B cell (primary cell): ENCODE data around the gene ADAMTS20. TPM values are rescaled to one million over a fixed set of nuclear protein-coding genes. Genes with fewer than 3 reads are reported as not detected.

Source experiments
- ATAC-seq: fragments of 200-7000 bp; cut with Tn5 transposase; one replicate; pipeline ENCODE4 v1.10.0; 2021; ENCODE audit warnings: low read depth, mild to moderate bottlenecking, moderate number of reproducible peaks, moderate library complexity
- CTCF ChIA-PET: fragments of 350-600 bp; sonication (Branson Sonifier 250); formaldehyde crosslinking; loops from one replicate; lab custom pipeline; 2021; ENCODE audit warnings: antibody characterized with exemption, inconsistent platforms; lab: Charles Lee
- POLR2A ChIA-PET: fragments of 350-600 bp; sonication (Branson Sonifier 250); formaldehyde crosslinking; loops from one replicate; lab custom pipeline; 2021; ENCODE audit warnings: antibody characterized with exemption; lab: Charles Lee
- DNase-seq: peaks from one replicate; pipeline ENCODE4 v3.0.0; 2013
- H2AFZ ChIP-seq: 2 replicates; pipeline ENCODE4 v1.6.1; 2012; ENCODE audit warnings: mild to moderate bottlenecking, low read depth, low read length; ENCODE audit not compliant: insufficient read depth, poor library complexity, severe bottlenecking
- H3K27ac ChIP-seq, 2 donors: 1 replicate in 1 of 2; 2 replicates in 1 of 2; pipeline ENCODE4 v1.5.1; 2012 to 2013; ENCODE audit warnings: low read length in 2 of 2, mild to moderate bottlenecking in 2 of 2, moderate library complexity in 1 of 2
- H3K27me3 ChIP-seq, 4 experiments: fragments of 200-600 bp in 1 of 4; sonication (generic) in 1 of 4; replicated peaks in 1 of 4; 1 replicate in 2 of 4; 2 replicates in 2 of 4; pipeline versions ENCODE4 v1.6.1 to v1.7.0; 2013 to 2016; ENCODE audit warnings: low read length in 3 of 4, mild to moderate bottlenecking in 2 of 4, mixed read lengths in 1 of 4, moderate library complexity in 1 of 4; ENCODE audit not compliant: insufficient read depth in 4 of 4, control insufficient read depth in 3 of 4; ENCODE audit errors: control extremely low read depth in 1 of 4
- H3K36me3 ChIP-seq, 2 experiments: replicated peaks in 1 of 2; 1 replicate in 1 of 2; 2 replicates in 1 of 2; pipeline versions ENCODE4 v1.6.1 to v1.7.1; 2013; ENCODE audit warnings: low read length in 1 of 2; ENCODE audit not compliant: insufficient read depth in 2 of 2, control insufficient read depth in 1 of 2; ENCODE audit errors: control extremely low read depth in 1 of 2, extremely low read depth in 1 of 2
- H3K4me1 ChIP-seq, 2 donors: fragments of 200-600 bp in 1 of 2; sonication (generic) in 1 of 2; 1 replicate in 1 of 2; 2 replicates in 1 of 2; pipeline versions ENCODE4 v1.5.1 to v1.6.1; 2013 to 2017; ENCODE audit warnings: low read length in 2 of 2; ENCODE audit not compliant: control insufficient read depth in 2 of 2, insufficient read depth in 2 of 2
- H3K4me2 ChIP-seq: replicated peaks from 2 replicates; pipeline ENCODE3; 2012; ENCODE audit warnings: mild to moderate bottlenecking, low read depth, low read length; ENCODE audit not compliant: poor library complexity, severe bottlenecking
- H3K4me3 ChIP-seq, 5 experiments: fragments of 200-600 bp in 1 of 5; sonication (generic) in 1 of 5; 1 replicate in 3 of 5; 2 replicates in 2 of 5; pipeline versions ENCODE4 v1.5.1 to v1.7.0; 2011 to 2016; ENCODE audit warnings: low read length in 4 of 5, mild to moderate bottlenecking in 4 of 5, low read depth in 2 of 5, control low read depth in 1 of 5, moderate library complexity in 1 of 5; ENCODE audit not compliant: insufficient read depth in 1 of 5; ENCODE audit errors: control extremely low read depth in 1 of 5, extremely low read depth in 1 of 5
- H3K79me2 ChIP-seq: fragments of 200-600 bp; sonication (generic); one replicate; pipeline ENCODE4 v1.6.0; 2016; ENCODE audit warnings: low read length; ENCODE audit not compliant: control insufficient read depth, insufficient read depth
- H3K9ac ChIP-seq: fragments of 200-600 bp; sonication (generic); 2 replicates; pipeline ENCODE4 v1.6.1; 2017; ENCODE audit warnings: mild to moderate bottlenecking, low read length, moderate library complexity
- H3K9me3 ChIP-seq, 3 donors: one replicate each; pipeline versions ENCODE4 v1.6.1 to v1.7.1; 2013; ENCODE audit warnings: low read length in 2 of 3; ENCODE audit not compliant: control insufficient read depth in 2 of 3, insufficient read depth in 1 of 3; ENCODE audit errors: control extremely low read depth in 1 of 3
- H4K20me1 ChIP-seq: 2 replicates; pipeline ENCODE4 v1.6.0; 2012; ENCODE audit warnings: mild to moderate bottlenecking, low read length; ENCODE audit not compliant: insufficient read depth, control insufficient read depth, poor library complexity, severe bottlenecking
- H3K27ac Mint-ChIP-seq: one replicate; pipeline ENCODE4 v1.8.0; 2021; ENCODE audit warnings: mixed read lengths
- H3K27me3 Mint-ChIP-seq: one replicate; pipeline ENCODE4 v1.8.0; 2021; ENCODE audit warnings: mixed read lengths
- H3K4me1 Mint-ChIP-seq: one replicate; pipeline ENCODE4 v1.8.0; 2021; ENCODE audit warnings: mixed read lengths
- H3K4me3 Mint-ChIP-seq: one replicate; pipeline ENCODE4 v1.8.0; 2021; ENCODE audit warnings: mixed read lengths
- H3K9me3 Mint-ChIP-seq: one replicate; pipeline ENCODE4 v1.8.0; 2022; ENCODE audit warnings: mixed read lengths; ENCODE audit not compliant: insufficient read depth
- CTCF ChIP-seq: fragments of 200-600 bp; IDR thresholded peaks from one replicate; pipeline ENCODE4 v1.8.0; 2022; ENCODE audit warnings: antibody characterized with exemption, mild to moderate bottlenecking
- EZH2 ChIP-seq: IDR thresholded peaks from 2 replicates; pipeline ENCODE4 v1.6.1; 2012; ENCODE audit warnings: borderline replicate concordance, low read depth, mild to moderate bottlenecking, moderate library complexity, low read length; ENCODE audit not compliant: insufficient read depth, poor library complexity, severe bottlenecking
- WGBS: methylation state at CpG from one replicate; pipeline ENCODE4 v1.1.5; 2013; ENCODE audit warnings: missing lambda C conversion rate; ENCODE audit not compliant: insufficient coverage; 5-methylcytosine and 5-hydroxymethylcytosine counted together
- intact Hi-C: fragments of 100-400 bp; cut with micrococcal nuclease; formaldehyde crosslinking; loops from one replicate; pipeline ENCODE4 v1.10.0; 2022
- polyA plus RNA-seq: library from polyadenylated mRNA; depleted of rRNA; stranded (reverse); fragments of >200 nt; gene quantifications from 2 replicates; pipeline ENCODE4 v1.2.3, GENCODE V29; 2012
- total RNA-seq, 2 donors: library from RNA; stranded (reverse); fragments of 120-200 nt in 1 of 2; gene quantifications; 1 replicate in 1 of 2; 2 replicates in 1 of 2; pipeline versions ENCODE4 v1.2.3 to v1.2.4, GENCODE V29; 2013 to 2022

The ADAMTS20 gene
- total and polyA plus RNA-seq, 2 donors (not counting 1 experiment from before 2014, with no cell fraction given) = not detected

- H3K36me3 ChIP-seq = no peaks in the 10 kb centered on the region
- H3K27ac Mint-ChIP-seq = no peak overlapping the region
- H3K4me3 ChIP-seq = no peak overlapping the region
- no peak overlapping the region for H2AFZ ChIP-seq
- ChIA-PET POLR2A (no interaction called here), CTCF (no interaction called here)
- H3K9me3 ChIP-seq = no peaks in the 10 kb centered on the region
- intact Hi-C loops = no loop called here
- H3K4me3 Mint-ChIP-seq = no peak overlapping the region
- WGBS = no CpG with 5 or more reads among the region's 2 CpGs
- no peak overlapping the region for H3K27ac ChIP-seq
- DNase-seq (no peak), ATAC-seq (no peak)
- no peaks in the 10 kb centered on the region for H3K4me1 Mint-ChIP-seq
- peaks cover 8% of the 10 kb centered on the region for H3K27me3 Mint-ChIP-seq
- peaks cover 0 to 3% (median 1%) of the 10 kb centered on the region in 4 experiments for H3K27me3 ChIP-seq
- TF ChIP-seq EZH2 (no peak), CTCF (no peak)
- no peaks in the 10 kb centered on the region for H3K4me1 ChIP-seq
- H3K9ac ChIP-seq = no peak overlapping the region
- H4K20me1 ChIP-seq = no peaks in the 10 kb centered on the region
- no peak overlapping the region for H3K4me2 ChIP-seq
- no peaks in the 10 kb centered on the region for H3K9me3 Mint-ChIP-seq
- no peaks in the 10 kb centered on the region for H3K79me2 ChIP-seq
Observed at GRCh38 chr12:43332977-43333640, 218.9 kb downstream of the ADAMTS20 start.

- H4K20me1 ChIP-seq = no peaks in the 10 kb centered on the region
- Mint-ChIP-seq H3K9me3 (no peaks in the 10 kb centered on the region), H3K4me1 (no peaks in the 10 kb centered on the region), H3K27me3 (peaks cover 8% of the 10 kb centered on the region), H3K4me3 (no peak overlapping the region), H3K27ac (no peak overlapping the region)
- intact Hi-C loops = no loop called here
- H3K4me2 ChIP-seq = no peak overlapping the region
- TF ChIP-seq CTCF = no peak
- TF ChIP-seq EZH2 = no peak
- no peak overlapping the region for H3K27ac ChIP-seq
- H3K9ac ChIP-seq = no peak overlapping the region
- no peaks in the 10 kb centered on the region for H3K79me2 ChIP-seq
- ChIA-PET POLR2A (no interaction called here), CTCF (no interaction called here)
- H3K4me1 ChIP-seq = no peaks in the 10 kb centered on the region
- H3K4me3 ChIP-seq = no peak overlapping the region
- DNase-seq = no peak
- H2AFZ ChIP-seq = no peak overlapping the region
- H3K36me3 ChIP-seq = no peaks in the 10 kb centered on the region
- peaks cover 0 to 3% (median 1%) of the 10 kb centered on the region in 4 experiments for H3K27me3 ChIP-seq
- WGBS = 57% methylated on average over 1 of the region's 3 CpGs
- no peak for ATAC-seq
- H3K9me3 ChIP-seq = no peaks in the 10 kb centered on the region
Observed at GRCh38 chr12:43331935-43332334, 220.1 kb downstream of the ADAMTS20 start.
